ENCODE measurements around the gene ANTXRL.
"Not testable (repeated sequence)": the region's sequence is repeated elsewhere in the genome, so short reads cannot be mapped to it uniquely, and the experiment has no call there.

Gene ANTXRL

DNA sequence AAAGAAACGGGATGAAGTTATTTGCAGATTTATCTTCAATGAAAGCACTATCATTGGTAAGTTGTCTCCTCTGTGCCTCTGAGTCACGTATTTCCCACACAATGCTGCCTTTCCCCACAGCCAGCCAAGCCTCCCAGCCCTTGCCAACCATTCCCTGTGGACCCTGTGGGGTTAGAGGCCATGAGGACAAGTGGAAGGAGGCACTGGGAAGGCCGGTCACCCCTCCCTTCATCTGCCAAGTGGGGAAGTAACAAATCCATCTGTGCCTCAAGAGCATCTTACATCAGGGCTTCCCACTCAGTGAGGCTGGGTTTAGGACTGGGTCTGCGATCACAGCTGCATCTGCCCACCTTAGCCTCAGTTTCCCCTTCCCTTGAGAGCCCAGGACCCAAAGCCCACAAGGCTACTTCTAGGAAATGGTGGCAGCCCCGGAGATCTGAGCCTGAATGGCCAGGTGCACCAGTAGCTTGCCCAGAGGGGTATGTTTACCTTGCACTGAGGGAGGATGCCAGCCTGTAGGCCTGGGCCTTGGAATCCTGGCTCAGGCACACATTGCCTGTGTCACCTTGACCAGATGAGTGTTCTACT is 16.1 kb downstream of the ANTXRL start:
- DNase-seq; H3K27ac ChIP-seq (ENCODE audit: insufficient read depth in 1 of 2, low read depth in 1 of 2, low read length in 2 of 2, poor library complexity in 1 of 2, severe bottlenecking in 2 of 2); POLR2A ChIA-PET; H3K4me3 ChIP-seq (ENCODE audit: control insufficient read depth in 1 of 7, extremely low read depth in 1 of 7, insufficient read depth in 4 of 7, low read depth in 2 of 7, low read length in 6 of 7); H3K36me3 ChIP-seq (ENCODE audit: control insufficient read depth in 4 of 4, insufficient read depth in 4 of 4, low read length in 3 of 4); H3K9me3 ChIP-seq (ENCODE audit: control extremely low read depth in 1 of 5, control insufficient read depth in 4 of 5, insufficient read depth in 2 of 5, low read depth in 1 of 5, low read length in 4 of 5); CTCF ChIA-PET; H3K27me3 ChIP-seq (replicated peaks in 2 of 5; ENCODE audit: control insufficient read depth in 4 of 5, insufficient read depth in 5 of 5, low read length in 4 of 5): not testable (repeated sequence)
- peaks cover 2 to 33% (median 24%) of the 10 kb centered on the region in 4 experiments for H3K4me1 ChIP-seq (ENCODE audit: control extremely low read depth in 1 of 4, control insufficient read depth in 4 of 4, insufficient read depth in 4 of 4, low read length in 3 of 4)
- 97% methylated on average over 5 of the region's 5 CpGs for WGBS (ENCODE audit: insufficient coverage)

GRCh38 chr10:46304062-46304461 is 17.3 kb downstream of the ANTXRL start:
- Histone ChIP-seq H3K4me1 (ENCODE audit: control extremely low read depth in 1 of 4, control insufficient read depth in 4 of 4, insufficient read depth in 4 of 4, low read length in 3 of 4) (peaks cover under 1 to 22% (median 13%) of the 10 kb centered on the region in 4 experiments), H3K36me3 (ENCODE audit: control insufficient read depth in 4 of 4, insufficient read depth in 4 of 4, low read length in 3 of 4) (no peaks in the 10 kb centered on the region), H3K27me3 (replicated peaks in 2 of 5; ENCODE audit: control insufficient read depth in 4 of 5, insufficient read depth in 5 of 5, low read length in 4 of 5) (no peaks in the 10 kb centered on the region), H3K9me3 (ENCODE audit: control extremely low read depth in 1 of 5, control insufficient read depth in 4 of 5, insufficient read depth in 2 of 5, low read depth in 1 of 5, low read length in 4 of 5) (no peaks in the 10 kb centered on the region), H3K27ac (ENCODE audit: insufficient read depth in 1 of 2, low read depth in 1 of 2, low read length in 2 of 2, poor library complexity in 1 of 2, severe bottlenecking in 2 of 2) (no peak overlapping the region), H3K4me3 (ENCODE audit: control insufficient read depth in 1 of 7, extremely low read depth in 1 of 7, insufficient read depth in 4 of 7, low read depth in 2 of 7, low read length in 6 of 7) (no peak overlapping the region)
- 100% methylated on average over 1 of the region's 3 CpGs for WGBS (ENCODE audit: insufficient coverage)
- ChIA-PET POLR2A (no interaction called here), CTCF (no interaction called here)
- DNase-seq, result no peak

DNA sequence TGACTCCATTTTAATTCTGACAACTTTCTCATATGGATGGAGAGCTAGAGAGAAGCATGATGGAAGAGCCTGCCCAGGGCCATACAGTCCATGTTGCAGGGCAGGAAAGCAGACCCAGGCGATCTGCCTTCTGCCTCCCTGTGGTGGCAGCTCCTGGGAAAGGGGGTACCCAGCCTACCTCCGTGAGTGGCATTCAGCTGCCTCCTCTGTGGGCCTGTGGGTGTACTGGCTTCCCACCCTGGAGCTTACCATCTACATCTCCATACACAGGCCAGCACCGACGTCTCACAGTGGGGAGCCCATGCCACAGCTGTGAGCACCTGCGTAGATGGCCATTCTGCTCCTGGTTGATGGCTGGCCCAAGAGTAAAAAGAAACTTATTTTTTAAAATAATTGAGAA is 17.9 kb downstream of the ANTXRL start:
- DNase-seq; H3K27ac ChIP-seq (ENCODE audit: insufficient read depth in 1 of 2, low read depth in 1 of 2, low read length in 2 of 2, poor library complexity in 1 of 2, severe bottlenecking in 2 of 2); CTCF ChIA-PET; POLR2A ChIA-PET; H3K27me3 ChIP-seq (replicated peaks in 2 of 5; ENCODE audit: control insufficient read depth in 4 of 5, insufficient read depth in 5 of 5, low read length in 4 of 5); H3K9me3 ChIP-seq (ENCODE audit: control extremely low read depth in 1 of 5, control insufficient read depth in 4 of 5, insufficient read depth in 2 of 5, low read depth in 1 of 5, low read length in 4 of 5); H3K36me3 ChIP-seq (ENCODE audit: control insufficient read depth in 4 of 4, insufficient read depth in 4 of 4, low read length in 3 of 4); H3K4me3 ChIP-seq (ENCODE audit: control insufficient read depth in 1 of 7, extremely low read depth in 1 of 7, insufficient read depth in 4 of 7, low read depth in 2 of 7, low read length in 6 of 7): not testable (repeated sequence)
- 97% methylated on average over 5 of the region's 5 CpGs for WGBS (ENCODE audit: insufficient coverage)
- peaks cover 0 to 16% (median 7%) of the 10 kb centered on the region in 4 experiments for H3K4me1 ChIP-seq (ENCODE audit: control extremely low read depth in 1 of 4, control insufficient read depth in 4 of 4, insufficient read depth in 4 of 4, low read length in 3 of 4)

- no peak overlapping the region for H3K4me3 ChIP-seq (ENCODE audit: control insufficient read depth in 1 of 7, extremely low read depth in 1 of 7, insufficient read depth in 4 of 7, low read depth in 2 of 7, low read length in 6 of 7)
- no peak for DNase-seq
- ChIA-PET POLR2A (no interaction called here), CTCF (interaction anchor here (0.7 kb wide), 1 partner anchor 279 kb away, joined by 3 read pairs; no protein-coding TSS in a partner anchor)
- 96% methylated on average over 6 of the region's 10 CpGs for WGBS (ENCODE audit: insufficient coverage)
- no peaks in the 10 kb centered on the region for H3K9me3 ChIP-seq (ENCODE audit: control extremely low read depth in 1 of 5, control insufficient read depth in 4 of 5, insufficient read depth in 2 of 5, low read depth in 1 of 5, low read length in 4 of 5)
- no peaks in the 10 kb centered on the region for H3K27me3 ChIP-seq (replicated peaks in 2 of 5; ENCODE audit: control insufficient read depth in 4 of 5, insufficient read depth in 5 of 5, low read length in 4 of 5)
- H3K36me3 ChIP-seq (ENCODE audit: control insufficient read depth in 4 of 4, insufficient read depth in 4 of 4, low read length in 3 of 4), result no peaks in the 10 kb centered on the region
- H3K4me1 ChIP-seq (ENCODE audit: control extremely low read depth in 1 of 4, control insufficient read depth in 4 of 4, insufficient read depth in 4 of 4, low read length in 3 of 4), result peaks cover 0 to 10% (median 4%) of the 10 kb centered on the region in 4 experiments
- no peak overlapping the region for H3K27ac ChIP-seq (ENCODE audit: insufficient read depth in 1 of 2, low read depth in 1 of 2, low read length in 2 of 2, poor library complexity in 1 of 2, severe bottlenecking in 2 of 2)
Observed at GRCh38 chr10:46305079-46305818, 18.5 kb downstream of the ANTXRL start.

GRCh38 chr10:46305986-46306385 is 19.2 kb downstream of the ANTXRL start:
- ChIA-PET POLR2A (no interaction called here), CTCF (interaction anchor here (0.7 kb wide), 1 partner anchor 279 kb away, joined by 3 read pairs; no protein-coding TSS in a partner anchor)
- H3K27me3 ChIP-seq (replicated peaks in 2 of 5; ENCODE audit: control insufficient read depth in 4 of 5, insufficient read depth in 5 of 5, low read length in 4 of 5), result no peaks in the 10 kb centered on the region
- no peak overlapping the region for H3K4me3 ChIP-seq (ENCODE audit: control insufficient read depth in 1 of 7, extremely low read depth in 1 of 7, insufficient read depth in 4 of 7, low read depth in 2 of 7, low read length in 6 of 7)
- no peaks in the 10 kb centered on the region for H3K9me3 ChIP-seq (ENCODE audit: control extremely low read depth in 1 of 5, control insufficient read depth in 4 of 5, insufficient read depth in 2 of 5, low read depth in 1 of 5, low read length in 4 of 5)
- H3K27ac ChIP-seq (ENCODE audit: insufficient read depth in 1 of 2, low read depth in 1 of 2, low read length in 2 of 2, poor library complexity in 1 of 2, severe bottlenecking in 2 of 2), result no peak overlapping the region
- no peak for DNase-seq
- peaks cover 0 to 7% (median 3%) of the 10 kb centered on the region in 4 experiments for H3K4me1 ChIP-seq (ENCODE audit: control extremely low read depth in 1 of 4, control insufficient read depth in 4 of 4, insufficient read depth in 4 of 4, low read length in 3 of 4)
- 100% methylated on average over 1 of the region's 1 CpG for WGBS (ENCODE audit: insufficient coverage)
- no peaks in the 10 kb centered on the region for H3K36me3 ChIP-seq (ENCODE audit: control insufficient read depth in 4 of 4, insufficient read depth in 4 of 4, low read length in 3 of 4)

DNA sequence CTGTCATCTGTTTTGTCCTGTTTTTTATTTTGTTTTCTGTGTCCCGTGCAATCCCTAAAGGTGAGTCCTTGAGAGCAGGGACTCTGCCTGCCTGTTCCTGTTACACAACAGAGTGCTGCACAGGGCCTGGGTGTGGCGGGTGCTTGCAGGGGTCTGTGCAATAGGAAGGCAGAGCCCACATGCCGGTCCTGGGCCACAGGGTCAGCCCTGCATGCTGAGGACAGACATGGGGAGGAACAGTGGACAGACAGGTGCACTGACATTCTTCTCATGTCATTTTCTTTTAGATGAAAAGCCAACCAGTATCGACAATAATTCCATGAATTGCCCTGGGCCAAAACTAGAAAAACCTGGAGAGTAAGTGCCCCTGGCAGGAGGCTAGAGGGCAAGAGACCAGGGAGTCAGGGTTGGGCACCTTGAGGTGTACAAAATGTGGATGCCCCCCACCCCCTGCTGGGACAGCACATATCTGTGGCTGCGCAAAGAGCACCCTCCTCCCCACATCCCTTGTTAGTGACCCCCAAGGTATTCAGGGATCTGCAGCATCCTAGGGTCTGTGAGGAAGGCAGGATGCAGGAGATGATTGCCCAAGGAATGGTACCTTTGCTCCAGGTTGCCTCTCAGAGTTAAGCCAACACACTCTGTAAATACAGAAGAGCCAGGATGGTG is 19.9 kb downstream of the ANTXRL start:
- Histone ChIP-seq H3K4me1 (ENCODE audit: control extremely low read depth in 1 of 4, control insufficient read depth in 4 of 4, insufficient read depth in 4 of 4, low read length in 3 of 4) (no peaks in the 10 kb centered on the region), H3K27me3 (replicated peaks in 2 of 5; ENCODE audit: control insufficient read depth in 4 of 5, insufficient read depth in 5 of 5, low read length in 4 of 5) (no peaks in the 10 kb centered on the region), H3K36me3 (ENCODE audit: control insufficient read depth in 4 of 4, insufficient read depth in 4 of 4, low read length in 3 of 4) (no peaks in the 10 kb centered on the region), H3K9me3 (ENCODE audit: control extremely low read depth in 1 of 5, control insufficient read depth in 4 of 5, insufficient read depth in 2 of 5, low read depth in 1 of 5, low read length in 4 of 5) (no peaks in the 10 kb centered on the region), H3K4me3 (ENCODE audit: control insufficient read depth in 1 of 7, extremely low read depth in 1 of 7, insufficient read depth in 4 of 7, low read depth in 2 of 7, low read length in 6 of 7) (no peak overlapping the region), H3K27ac (ENCODE audit: insufficient read depth in 1 of 2, low read depth in 1 of 2, low read length in 2 of 2, poor library complexity in 1 of 2, severe bottlenecking in 2 of 2) (no peak overlapping the region)
- CTCF ChIA-PET, result no interaction called here
- no peak for DNase-seq
- POLR2A ChIA-PET, result no interaction called here
- WGBS (ENCODE audit: insufficient coverage), result 86% methylated on average over 4 of the region's 5 CpGs

Data from common myeloid progenitor, CD34-positive (primary cell).